ENCODE measurements around the gene SLC31A2.

Gene SLC31A2

GRCh38 chr9:113151696-113152630, 1.2 kb downstream of the SLC31A2 start:
- no peak for DNase-seq

- no peak for DNase-seq
Measured at GRCh38 chr9:113152699-113153098, 1.9 kb downstream of the SLC31A2 start.

- DNase-seq: no peak
Measured at GRCh38 chr9:113153599-113153998, 2.8 kb downstream of the SLC31A2 start.

DNA sequence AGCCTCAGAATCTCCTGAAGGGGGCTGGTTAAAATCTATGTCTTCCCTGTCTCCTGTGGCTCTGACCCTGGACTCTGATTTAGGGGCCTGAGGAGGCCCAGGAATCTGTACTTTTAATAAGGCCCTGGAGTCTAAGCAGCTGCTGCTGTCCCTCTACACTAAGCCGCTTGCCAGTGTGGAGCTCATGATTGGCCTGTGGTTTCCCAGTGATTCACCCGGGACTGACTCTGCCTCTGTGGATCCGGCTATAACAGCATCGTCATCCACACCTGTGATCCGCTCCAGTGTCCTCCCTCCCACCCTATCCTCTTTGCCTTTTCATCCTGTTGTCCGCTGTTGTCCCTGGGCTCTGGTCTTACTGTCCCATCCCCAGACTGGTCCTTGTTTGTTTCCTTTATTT, 3.7 kb downstream of the SLC31A2 start:
- no peak for DNase-seq

DNA sequence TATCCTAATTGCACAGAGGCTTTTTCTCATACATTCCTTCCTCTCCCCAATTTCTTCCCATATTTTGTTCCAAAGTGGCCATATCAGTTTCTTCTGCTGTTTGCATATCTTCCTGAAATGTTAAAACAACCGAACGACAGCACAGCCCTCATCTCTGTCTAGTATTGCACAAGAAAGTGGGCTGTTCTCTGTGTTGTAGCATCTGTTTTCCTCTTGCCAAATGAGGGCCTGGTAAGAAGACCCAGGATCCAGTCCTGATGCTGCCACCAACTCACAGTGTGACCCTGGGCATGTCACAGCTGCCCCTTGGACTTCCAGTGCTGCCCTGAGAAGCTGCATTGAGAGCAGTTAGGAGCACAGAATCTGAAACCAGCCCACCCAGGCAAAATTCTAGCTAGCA, 4.1 kb downstream of the SLC31A2 start:
- no peak for DNase-seq

DNA sequence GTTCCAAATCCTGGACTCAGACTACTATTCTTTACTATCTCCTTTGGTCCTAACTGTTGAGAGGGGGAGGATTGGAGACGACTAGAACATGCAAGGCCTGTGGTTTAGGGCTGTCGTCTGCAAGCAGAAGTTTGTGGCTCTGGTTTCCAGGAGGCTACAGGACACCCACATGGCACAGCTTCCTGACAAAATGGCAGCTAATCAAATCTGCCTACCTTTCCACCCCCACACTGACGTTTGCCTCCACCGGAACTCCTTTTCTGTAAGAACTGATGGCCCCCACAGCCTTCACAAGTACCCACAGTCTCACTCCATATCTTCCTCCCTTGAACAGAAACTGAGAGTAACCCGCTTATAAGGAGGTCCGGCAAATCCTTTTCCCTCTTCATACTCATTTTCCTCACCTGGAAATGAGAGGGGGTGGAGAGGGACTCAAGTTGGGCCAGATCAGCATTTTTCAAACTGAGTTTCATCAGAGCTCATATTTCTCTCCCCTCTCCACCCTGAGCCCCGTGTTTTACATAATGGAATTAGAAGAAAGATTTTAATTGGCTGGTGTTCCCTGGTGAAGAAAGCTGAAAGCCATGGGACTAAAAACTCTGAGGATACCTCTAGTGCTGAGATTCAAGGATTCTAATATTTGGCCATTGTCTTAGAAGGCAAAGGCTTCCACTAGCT, 5.2 kb downstream of the SLC31A2 start:
- DNase-seq: no peak

DNA sequence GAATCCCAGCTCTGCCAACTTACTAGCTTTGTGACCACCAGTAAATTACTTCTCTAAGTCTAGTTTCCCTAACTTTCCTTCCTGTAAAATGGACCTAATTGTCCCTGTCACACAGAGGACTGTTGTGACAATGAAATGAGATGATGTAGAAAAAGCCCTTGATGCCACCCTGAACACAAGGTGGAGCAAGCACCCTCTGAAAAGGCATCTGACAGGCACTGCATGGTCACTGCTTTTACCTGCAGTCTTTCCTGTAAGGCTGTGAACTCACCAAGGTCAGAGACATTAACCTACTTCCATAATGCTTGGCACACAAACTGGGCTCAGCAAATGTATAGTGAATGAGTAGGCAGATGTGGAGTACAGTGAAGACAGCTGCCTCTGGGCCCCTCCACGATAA, 6.1 kb downstream of the SLC31A2 start:
- DNase-seq: peak in 1 of 2 experiments; percentile 7

DNA sequence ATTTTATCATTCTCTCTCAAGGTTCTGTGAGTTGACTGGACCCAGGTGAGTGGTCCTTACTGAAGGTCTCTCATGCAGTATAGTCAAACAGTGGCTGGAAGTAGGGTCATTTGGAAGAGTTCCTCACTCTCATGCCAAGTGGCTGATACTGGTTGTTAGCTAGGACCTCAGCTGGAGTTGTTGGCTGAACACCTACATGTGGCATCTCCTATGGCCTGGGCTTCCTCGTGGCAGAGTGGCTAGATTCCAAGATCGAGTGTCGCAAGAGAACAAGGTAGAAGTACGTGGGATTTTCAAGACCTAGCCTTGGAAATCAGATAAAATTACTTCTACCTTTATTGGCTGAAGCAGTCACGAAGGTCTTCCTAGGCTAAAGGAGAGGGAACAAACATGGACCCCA, 7.6 kb downstream of the SLC31A2 start:
- DNase-seq: no peak

DNA sequence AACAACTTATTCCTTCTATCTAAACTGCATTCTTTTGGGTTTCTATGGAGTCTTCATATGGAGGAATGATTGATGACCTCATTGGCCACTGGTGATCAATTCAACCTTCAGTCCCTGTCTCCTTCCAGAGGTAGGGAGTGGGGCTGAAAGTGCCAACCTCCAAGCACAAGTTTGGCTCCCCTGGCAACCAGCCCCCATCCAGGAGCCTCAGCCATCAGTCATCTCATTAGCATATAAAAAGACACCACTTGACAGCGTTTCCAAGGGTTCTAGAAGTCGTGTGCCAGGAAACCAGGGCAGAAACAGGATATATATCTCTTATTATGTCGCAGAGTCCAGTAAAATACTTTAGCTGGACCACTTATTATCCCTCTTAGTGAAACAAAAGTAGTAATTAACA, 9.8 kb downstream of the SLC31A2 start:
- DNase-seq: no peak

GRCh38 chr9:113163001-113163400, 12.2 kb downstream of the SLC31A2 start:
- DNase-seq: no peak

GRCh38 chr9:113164536-113165300, 13.9 kb downstream of the SLC31A2 start:
- DNase-seq: no peak

- DNase-seq: no peak
Measured at GRCh38 chr9:113166039-113166438, 15.2 kb downstream of the SLC31A2 start.

DNA sequence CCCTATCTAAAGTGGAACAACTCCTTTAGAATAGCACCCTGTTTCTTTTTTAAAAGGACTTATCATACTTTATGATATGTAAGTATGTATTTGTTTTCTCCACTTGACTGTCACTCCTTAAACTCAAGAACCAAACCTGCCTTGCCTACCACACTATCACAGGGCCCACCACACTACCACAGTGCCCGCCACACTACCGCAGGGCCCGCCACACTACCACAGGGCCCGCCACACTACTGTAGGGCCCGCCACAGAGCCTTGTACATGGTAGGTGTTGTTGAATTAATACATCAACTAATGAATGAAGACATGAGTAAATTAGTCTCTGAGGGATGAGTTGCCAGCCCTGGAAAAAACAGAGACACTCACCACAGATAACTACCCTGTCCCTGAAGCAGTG, 18.0 kb downstream of the SLC31A2 start:
- no peak for DNase-seq

DNA sequence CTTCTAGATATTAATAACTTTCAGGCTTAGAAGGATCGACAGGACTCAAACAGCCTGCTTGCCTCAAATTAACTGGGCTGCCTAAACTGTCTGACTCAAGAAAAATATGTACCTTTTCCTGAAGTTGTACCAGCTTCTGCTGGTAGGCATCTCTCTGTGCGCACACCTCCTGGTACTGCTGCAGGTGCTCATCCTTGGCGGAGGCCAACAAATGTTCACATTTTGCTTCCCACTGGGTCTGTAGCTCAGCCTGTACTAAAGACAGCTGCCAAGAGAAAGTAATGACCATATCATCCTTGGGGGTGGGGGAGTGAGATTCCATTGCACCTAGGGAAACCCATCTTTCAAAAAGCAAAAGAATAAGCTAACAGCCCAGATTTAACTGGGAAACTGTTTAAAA, 22.5 kb downstream of the SLC31A2 start:
- no peak for DNase-seq

- no peak for DNase-seq
Measured at GRCh38 chr9:113176803-113177202, 26.0 kb downstream of the SLC31A2 start.

GRCh38 chr9:113177251-113177650, 26.4 kb downstream of the SLC31A2 start:
- no peak for DNase-seq

DNA sequence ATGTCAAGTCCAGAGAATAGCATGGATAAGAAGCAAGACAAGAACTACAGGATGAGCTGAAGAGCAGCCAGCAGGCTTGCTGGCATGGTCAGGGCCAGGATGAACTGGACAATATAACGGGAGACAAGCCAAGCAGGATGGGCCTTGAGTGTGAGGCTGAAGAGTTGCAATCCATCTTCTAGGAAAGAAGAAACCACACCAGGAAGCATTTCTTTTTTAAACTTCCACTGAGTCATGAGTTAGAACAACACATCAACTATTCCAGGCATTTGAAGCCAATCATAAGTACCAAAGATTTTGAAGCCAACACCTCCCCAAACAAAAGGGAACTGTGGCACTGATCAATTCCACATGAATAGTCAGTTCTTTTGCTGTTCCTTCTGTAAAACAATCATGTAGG, 27.3 kb downstream of the SLC31A2 start:
- no peak for DNase-seq

- no peak for DNase-seq
Measured at GRCh38 chr9:113179839-113180238, 29.0 kb downstream of the SLC31A2 start.

- no peak for DNase-seq
Measured at GRCh38 chr9:113181165-113181564, 30.4 kb downstream of the SLC31A2 start.

GRCh38 chr9:113183956-113184488, 33.2 kb downstream of the SLC31A2 start:
- DNase-seq: no peak

GRCh38 chr9:113184539-113184938, 33.7 kb downstream of the SLC31A2 start:
- no peak for DNase-seq

DNA sequence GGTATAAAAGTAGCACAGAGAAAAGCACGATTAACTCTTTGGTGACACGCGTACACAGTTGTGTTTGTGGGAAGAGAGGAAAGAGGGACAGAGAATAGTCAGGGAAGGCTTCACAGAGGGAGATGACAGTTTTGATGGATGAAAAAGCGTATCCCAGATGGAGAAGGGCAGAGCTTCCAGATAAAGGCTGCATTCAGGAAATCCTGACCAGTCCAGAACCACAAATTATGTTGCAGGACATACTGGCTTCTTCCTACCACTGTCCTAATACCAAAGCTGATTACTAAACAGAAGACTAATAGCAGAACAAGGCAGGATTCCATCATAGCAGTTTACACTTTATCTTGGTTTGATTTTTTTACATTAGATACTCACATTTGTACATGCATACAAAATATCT, 34.5 kb downstream of the SLC31A2 start:
- DNase-seq: no peak

- DNase-seq: no peak
Measured at GRCh38 chr9:113186137-113186755, 35.4 kb downstream of the SLC31A2 start.
